GM21423 (cell line): ENCODE measurements around the gene CIB4.
"Not testable (repeated sequence)": the region's sequence is repeated elsewhere in the genome, so short reads cannot be mapped to it uniquely, and the experiment has no call there.

Experiments
- ATAC-seq: cut with Tn5 transposase; IDR thresholded peaks from one replicate; pipeline ENCODE4 v1.9.1; 2021; ENCODE audit warnings: mild to moderate bottlenecking, moderate library complexity; ENCODE audit not compliant: unreplicated experiment

The CIB4 gene

DNA sequence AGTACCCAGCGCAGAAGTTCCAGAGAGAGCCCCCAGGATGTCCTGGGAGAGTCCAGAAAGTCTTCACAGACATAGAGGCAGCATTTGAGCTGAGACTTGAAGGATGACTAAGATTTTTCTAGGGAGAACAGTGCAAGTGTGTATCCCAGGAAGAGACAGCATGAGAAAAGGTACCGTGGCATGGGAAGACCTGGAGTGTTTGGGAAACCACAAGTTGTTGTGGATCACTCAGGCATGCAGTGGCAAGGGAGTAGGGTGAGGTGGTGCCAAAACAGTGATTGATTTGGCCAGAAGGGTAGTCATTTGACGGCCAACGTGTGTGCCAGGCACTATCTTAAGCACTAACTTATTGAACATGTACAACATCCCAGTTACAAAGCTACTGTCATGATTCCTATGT lies 26.9 kb upstream of the CIB4 start:
- no peak for ATAC-seq

DNA sequence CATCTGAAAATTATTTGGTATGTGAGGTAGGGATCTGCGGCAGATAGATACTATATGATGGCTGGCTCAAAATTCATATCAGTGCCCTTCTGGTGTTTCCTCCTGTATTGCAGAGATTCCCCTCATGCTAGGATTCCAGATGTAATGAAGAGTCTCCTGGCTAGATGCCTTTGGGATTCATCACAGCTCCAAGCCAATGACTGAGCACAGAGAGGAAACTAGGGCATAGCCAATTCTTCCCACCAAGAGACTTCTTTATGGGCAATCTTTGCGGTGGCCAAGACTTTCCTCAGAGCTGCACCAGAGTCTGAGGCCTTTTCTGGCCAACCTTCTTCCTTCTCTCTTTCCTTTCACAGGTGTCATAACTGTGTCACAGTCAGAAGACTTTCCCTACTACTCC lies 25.5 kb upstream of the CIB4 start:
- no peak for ATAC-seq

DNA sequence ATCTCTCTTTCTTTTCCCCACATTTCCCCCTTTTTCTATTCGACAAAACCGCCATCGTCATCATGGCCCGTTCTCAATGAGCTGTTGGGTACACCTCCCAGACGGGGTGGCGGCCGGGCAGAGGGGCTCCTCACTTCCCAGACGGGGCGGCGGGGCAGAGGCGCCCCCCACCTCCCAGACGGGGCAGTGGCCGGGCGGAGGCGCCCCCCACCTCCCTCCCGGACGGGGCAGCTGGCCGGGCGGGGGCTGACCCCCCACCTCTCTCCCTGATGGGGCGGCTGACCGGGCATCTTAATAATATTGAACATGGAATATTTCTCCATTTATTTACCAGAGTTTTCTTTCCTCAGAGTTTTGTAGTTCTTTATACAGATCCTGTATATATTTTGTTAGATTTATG lies 24.1 kb upstream of the CIB4 start:
- ATAC-seq: not testable (repeated sequence)

DNA sequence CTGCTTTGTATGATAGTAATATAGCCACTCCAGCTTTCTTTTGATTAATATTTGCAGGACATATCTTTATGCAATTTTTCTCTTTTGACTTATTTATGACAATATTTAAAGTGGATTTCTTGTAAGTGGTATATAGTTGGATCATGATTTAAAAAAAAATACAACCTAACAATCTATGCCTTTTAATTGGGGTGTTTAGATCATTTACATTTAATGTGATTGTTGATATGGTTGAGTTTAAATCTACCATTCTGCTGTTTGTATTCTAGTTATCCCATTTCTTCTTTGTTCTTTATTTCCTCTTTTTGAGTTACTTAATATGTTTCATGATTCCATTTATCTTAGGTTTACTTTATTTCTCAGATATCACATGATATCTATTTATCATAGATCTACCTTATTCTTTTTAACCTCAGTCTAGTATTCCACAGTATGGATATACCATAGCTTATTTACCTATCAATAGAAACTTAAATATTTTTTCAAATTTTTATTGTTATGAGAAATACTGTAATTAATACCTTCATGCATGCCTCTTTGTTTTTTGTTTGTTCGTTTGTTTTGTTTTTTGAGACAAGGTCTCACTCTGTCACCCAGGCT lies 19.3 kb upstream of the CIB4 start:
- no peak for ATAC-seq

DNA sequence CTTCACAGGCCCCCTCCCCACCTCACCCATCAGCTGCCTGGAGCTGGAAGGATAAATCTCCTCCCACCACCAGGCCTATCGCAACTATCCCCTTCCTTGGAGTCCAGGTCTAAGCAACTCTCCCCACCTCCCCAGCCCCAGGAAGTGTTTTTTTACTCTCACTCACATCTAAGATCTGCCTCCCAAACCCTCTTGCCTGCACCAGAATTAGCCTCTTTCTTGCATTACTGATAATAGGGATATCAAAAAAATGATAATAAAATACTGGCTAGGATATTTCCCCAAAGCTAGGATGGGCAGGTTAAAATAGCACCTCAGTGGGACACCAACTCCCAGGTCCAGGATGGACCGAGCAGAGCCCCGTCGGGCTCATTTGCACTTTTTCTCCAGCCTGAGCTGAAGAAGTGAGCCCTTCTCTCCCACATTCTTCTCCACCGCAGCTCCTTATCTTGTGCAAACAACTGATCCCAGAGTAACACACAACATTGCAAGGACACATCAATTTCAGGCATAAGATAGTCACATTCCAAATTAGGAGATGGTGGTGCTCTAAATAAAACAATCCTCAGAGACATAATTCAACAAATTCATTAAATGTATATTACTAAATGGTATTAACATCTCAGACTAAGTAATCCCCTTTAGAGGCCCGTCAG lies 17.7 kb upstream of the CIB4 start:
- no peak for ATAC-seq

DNA sequence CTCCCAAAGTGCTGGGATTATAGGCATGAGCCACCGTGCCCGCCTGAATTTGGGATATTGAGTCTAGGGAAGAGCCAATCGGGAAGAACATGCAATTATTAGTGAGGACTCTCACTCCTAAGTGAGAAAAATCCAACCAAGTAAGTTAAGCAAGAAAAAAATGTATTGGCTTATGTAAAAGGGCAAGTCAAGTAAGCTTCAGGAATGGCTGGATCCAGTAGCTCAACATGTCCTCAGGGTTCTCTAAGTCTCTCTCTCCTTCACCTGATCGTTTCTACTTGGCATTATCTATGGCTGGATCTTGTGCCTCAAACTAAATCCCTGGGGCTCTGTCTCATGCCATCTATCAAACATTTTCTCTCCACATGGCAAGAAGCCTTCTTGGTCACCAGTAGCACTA lies 16.1 kb upstream of the CIB4 start:
- ATAC-seq: no peak

DNA sequence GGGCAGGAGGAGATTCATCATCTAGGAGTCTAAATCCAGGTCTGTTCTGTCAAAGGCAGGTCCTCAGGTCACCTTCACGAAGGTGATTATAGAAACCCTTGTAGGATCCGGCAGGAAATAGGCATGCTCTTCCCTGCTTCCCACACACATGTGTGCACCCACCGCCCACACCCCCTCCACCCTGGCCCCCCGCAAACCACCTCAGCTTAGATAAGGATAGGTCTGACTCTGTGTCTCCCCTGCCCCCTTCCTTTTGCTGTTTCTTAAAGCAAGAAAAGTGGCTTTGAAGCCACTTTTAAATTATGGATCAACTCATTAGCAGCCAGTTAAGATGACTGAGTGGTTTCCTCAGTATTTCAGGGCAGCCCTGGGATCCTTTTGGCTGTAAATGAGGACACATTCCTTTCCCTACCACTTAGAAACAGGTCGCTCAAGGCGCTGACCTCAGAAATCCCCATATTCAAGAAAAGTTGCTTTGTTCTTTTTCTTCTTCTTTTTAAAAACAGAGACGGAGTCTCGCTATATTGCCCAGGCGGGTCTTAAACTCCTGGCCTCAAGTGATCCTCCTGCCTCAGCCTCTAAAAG lies 14.5 kb upstream of the CIB4 start:
- no peak for ATAC-seq

DNA sequence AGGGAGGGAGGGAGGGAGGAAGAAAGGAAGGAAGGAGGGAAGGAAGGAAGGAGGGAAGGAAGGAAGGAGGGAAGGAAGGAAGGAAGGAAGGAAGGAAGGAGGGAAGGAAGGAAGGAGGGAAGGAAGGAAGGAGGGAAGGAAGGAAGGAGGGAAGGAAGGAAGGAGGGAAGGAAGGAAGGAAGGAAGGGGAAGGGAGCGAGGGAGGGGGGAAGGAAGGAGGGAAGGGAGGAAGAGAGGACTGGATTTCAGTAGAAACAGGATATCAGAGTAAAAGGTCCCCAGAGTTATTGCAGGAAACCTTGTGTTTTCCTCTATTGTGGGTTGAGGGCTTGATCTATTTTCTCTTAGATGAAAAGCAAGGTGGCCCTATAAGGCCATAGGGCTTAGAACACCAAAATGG lies 14.0 kb upstream of the CIB4 start:
- not testable (repeated sequence) for ATAC-seq

DNA sequence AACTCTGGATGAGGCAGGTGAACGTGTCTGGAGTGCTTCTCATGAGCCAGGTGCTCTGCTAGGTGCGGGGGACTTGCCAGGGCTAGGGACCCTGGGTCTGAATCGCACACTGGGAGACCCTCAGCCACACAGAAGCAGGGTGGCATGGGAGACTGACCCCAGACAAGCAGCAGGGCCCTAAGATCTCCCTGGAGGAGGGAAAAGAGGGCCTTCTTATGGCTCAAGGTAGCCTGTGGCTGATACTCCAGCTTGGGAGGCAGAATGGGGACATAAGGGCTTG lies 12.8 kb upstream of the CIB4 start:
- ATAC-seq: no peak

DNA sequence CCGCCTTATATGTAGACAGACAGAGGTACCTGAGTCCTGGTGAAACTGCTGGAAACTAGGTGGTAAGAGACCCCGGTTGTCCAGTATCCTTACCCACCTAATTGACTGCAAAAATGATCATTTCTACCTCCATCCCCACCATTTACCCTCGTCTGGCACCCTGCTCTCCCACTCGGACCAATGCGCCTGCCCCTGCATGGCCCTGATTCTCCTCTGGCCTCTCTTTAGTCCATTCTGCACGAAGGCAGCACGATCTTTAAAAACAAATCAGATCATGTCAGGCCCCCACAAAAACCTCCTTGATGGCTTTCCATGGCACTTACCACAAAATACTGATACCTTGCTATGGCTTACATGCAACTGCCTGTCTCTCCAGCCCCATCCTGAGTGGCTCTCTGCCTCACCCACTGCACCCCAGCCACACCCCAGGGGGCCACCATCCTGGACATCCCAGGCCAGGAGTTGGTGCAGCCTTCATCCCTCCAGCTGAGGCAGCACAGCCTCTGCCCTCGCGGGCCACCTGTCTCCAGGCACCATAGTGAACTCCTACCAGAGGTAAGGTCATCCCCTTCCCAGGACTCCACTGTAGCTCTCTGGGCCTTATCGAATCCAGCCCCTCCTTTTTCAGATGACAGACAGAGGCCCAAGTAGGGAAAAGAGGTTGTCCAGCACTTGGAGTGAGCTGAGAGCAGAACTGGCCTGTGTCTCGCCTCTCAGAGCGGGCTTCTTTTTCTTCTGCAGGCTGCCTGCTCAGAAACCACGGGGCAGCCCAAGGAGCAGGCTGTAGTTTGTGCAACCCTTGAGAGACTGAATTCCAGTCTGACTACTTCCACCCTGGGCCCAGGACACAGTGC lies 12.3 kb upstream of the CIB4 start:
- ATAC-seq: no peak

DNA sequence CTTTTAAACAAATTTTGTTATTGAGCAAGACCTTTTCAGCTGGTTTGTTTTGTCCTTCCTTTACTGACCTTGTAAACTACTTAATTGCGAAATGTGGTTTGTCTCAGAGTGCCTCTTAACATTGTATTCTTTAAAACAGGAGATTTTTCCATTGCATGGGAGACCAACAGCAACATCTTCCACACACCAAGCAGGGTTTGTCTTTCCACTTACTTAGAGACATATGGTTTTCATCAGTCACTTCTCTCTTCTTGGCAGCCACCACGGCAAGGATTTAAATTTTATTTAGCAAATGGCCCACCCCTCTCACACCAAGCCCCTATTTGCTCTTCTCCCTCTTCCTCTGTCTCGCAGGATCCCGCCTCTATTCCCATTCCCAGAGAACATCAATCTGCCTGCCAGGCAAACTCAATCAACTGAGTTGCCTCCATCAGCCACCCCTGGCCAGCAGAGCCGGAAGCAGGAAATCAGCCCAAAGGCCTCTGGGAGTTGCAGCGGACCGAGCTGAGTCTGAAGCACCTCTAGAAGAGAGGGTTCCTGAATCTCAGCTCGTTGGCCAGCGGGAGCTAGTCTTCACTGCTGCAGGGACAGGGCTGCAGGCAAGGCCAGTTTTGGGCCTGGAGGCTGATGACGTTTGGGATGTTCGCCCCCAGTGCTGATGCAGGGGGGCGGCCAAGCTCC lies 11.3 kb upstream of the CIB4 start:
- no peak for ATAC-seq

DNA sequence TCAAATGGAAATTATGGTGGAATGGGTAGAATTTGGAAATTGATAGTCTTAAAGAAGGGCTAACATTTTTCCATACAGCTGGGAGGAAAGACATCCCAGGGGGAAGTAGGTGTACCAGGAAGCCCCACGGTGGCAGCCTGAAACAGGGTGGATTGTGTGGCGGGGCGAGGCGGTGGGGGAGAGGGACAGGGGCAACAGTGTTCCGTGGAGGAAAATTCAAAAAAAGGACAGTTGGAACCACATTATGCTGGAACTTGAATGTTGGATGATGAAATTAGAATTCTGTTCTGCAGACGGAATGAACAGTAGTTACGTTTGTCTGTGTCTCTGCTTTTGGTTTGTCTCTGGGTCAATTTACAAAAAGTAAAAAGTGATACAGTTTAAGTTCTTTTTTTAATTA lies 10.6 kb upstream of the CIB4 start:
- ATAC-seq: no peak

DNA sequence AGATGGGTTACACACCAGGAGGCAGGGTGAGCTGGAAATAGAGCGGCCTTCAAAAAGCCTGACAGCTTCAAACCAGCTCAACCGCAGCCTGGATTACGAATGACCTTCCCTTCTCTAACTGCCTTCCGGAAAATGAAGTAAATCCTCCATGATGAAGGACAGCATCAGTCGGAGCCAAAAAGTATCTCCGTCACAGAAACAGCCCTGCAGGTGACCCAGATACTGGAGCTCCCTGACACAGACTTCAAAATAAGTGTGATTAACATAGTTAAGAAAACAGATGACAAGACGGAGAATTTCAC lies 10.3 kb upstream of the CIB4 start:
- no peak for ATAC-seq

DNA sequence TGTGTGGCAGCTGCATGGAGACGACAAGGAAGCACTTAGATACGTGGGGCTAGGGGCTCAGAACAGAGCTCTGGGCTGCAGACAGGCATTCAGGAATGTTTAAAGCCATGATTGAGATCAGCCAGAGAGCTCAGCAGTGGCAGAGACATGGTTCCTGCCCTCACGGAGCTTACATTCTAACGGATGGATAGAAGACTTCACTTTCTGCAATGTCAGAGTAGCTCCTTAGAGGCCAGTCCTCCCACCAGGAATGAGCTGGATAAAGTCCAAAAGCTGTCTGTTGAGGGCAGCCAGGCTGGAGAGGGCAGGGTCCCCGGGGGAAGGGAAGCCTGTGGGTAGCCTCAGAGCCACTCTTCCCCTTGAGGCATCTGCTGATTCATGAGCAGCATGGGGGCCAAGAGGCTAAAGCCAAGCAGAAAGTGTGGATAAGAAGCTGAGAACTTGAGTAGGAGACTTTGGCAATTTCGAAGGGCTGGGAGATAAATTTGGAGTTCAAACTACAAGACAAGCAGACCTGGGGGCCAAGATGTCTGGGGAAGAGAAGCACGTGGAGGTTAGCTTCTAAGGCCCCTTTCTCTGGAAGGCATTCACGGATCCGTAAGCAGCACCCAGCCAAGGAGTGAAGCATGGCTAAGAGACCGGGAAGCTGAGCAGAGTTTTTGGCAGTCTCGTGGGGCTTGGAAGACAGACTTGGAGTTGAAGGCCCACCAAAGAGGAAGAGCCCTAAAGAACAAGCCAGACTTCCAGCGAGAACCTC lies 9.7 kb upstream of the CIB4 start:
- no peak for ATAC-seq

DNA sequence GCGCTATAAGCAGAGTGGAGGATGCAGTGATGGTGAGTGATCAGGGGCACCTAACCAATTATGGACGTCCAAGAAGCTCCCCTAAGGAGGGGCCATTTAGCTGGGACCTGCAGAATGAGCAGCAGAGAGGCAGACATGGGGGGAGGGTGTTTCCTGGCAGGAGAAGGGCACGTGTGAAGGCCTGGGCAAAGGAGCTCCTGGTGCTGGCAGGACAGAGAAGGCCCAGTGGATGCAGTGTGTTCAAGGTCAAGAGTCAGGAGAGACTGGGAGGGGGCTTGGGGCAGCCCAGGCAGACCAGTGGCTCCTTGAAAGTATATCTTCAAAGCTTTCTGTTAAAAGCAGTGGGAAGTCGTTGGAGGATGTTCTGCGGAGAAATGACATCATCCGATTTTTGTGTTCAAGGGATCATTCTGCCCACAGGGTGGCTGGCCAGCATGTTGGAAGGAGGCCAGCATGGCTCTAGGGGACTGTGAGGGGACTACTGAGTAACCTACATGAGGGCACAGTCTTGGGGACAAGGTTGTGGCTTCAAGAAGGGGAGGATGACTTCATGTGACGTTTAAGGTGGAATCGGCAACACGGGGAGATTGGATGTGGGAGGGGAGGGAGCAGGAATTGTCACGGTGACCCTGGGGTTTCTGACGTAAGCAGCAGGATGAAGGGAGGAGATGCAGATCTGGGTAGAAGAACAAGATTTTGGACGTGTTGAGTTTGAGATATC lies 9.0 kb upstream of the CIB4 start:
- no peak for ATAC-seq

DNA sequence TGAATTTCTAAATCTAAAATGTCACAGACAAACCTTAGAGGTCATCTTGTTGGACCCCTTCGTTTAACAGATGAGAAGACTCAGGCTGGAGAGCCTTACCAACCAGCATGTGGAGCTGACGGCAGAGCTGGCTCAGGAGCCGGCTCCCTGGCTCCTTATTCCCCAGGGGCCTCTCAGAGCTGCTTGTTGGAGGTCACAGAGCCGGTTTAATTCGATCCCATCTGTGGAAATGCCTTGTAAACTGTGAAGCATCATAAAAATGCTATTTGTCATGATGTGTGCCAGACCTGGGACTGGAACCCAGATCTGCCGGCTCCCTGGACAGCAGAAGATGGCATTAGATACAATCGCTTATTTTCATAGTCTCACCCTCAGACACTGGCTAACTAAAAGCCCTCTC lies 8.2 kb upstream of the CIB4 start:
- ATAC-seq: no peak

DNA sequence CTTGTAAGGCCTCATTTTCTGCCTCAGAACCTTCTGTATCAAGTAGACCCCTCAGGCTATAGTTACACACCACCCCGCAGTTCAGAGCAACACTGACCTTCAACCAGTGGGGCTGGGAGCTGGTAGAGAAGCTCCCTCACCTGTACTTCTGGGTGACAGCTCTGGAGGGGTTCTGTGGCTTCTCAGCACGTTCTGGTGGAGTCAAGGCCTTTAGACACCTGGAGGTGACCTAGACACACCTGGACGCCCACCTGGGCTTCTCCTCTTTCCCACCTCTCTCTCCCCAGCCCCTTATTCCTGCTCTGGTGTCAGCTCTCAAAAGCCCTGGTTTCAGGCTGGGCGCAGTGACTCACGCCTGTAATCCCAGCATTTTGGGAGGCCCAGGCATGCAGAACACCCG lies 7.3 kb upstream of the CIB4 start:
- no peak for ATAC-seq

DNA sequence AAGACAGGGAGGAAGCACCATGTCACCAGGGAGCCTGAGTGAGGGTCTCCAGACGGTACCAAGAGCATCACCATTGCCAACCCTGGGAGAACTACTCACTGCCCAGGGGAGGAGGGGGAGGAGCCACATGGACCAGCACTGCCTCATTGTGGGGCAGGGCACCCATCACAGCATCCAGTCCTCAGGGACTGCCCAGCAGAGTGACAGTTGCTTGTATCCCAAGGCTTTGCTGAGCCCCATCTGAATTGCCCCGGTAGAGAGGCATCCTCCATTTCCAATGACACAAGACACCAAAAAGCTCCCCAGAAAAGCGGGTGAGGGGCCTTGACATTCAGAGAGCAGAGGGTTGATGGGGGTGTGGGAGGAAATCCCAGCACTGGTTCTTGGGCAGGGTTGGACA lies 6.8 kb upstream of the CIB4 start:
- ATAC-seq: no peak

DNA sequence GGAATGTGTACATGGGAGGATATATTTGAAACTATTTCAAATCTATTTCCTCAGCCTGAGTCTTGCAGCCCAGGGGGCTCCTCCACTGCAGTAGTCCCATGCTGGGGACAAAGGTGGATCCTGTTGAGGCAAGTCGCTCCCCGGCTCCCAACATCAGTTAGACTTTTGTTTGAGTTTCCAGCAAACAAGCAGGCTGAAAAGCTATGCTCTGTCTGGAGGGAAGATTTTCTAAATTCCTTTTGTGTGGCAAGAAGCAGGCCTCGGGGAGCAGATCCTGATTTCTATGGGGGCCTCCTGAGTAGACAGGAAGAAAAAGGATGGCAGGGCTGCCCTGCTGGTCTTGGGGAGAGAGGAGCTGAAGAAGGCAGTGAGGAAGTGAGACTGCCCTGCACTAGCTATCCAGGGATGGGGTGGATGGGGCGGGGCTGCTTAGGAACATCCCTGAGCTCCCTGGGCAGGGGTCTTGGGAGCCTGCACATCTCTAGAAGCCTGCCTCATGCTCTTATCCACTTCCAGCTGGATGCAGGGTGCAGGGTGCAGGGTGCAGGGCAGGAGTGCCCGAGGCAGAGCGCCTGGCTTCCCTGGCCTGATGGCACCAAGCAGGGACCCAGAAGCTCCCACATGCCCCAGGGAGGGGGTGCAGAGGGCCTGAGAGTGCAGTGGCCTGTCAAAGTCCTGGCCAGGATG lies 6.0 kb upstream of the CIB4 start:
- no peak for ATAC-seq

DNA sequence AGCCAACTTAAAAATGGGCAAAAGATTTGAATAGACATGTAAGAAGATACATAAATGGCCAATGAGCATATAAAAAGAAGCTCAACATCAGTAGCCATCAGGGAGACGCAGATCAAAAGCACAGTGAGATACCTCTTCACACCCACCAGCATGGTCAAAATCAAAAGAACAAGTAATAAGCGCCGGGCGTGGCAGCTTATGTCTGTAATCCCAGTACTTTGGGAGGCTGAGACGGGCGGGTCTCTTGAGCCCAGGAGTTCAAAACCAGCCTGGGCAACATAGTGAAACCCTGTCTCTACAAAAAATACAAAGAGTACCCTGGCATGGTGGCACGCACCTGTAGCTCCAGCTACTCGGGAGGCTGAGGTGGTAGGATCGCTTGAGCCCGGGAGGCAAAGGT lies 4.6 kb upstream of the CIB4 start:
- no peak for ATAC-seq
